Ammon's horn (tissue), 1 donor: ENCODE data around the gene TRIM14.
"Not testable (repeated sequence)": the region's sequence is repeated elsewhere in the genome, so short reads cannot be mapped to it uniquely, and the experiment has no call there.

ENCODE experiments used
- DNase-seq: peaks from one replicate; pipeline ENCODE4 v3.0.0-alpha.2; 2016; ENCODE audit warnings: low spot score

TRIM14 gene

DNA sequence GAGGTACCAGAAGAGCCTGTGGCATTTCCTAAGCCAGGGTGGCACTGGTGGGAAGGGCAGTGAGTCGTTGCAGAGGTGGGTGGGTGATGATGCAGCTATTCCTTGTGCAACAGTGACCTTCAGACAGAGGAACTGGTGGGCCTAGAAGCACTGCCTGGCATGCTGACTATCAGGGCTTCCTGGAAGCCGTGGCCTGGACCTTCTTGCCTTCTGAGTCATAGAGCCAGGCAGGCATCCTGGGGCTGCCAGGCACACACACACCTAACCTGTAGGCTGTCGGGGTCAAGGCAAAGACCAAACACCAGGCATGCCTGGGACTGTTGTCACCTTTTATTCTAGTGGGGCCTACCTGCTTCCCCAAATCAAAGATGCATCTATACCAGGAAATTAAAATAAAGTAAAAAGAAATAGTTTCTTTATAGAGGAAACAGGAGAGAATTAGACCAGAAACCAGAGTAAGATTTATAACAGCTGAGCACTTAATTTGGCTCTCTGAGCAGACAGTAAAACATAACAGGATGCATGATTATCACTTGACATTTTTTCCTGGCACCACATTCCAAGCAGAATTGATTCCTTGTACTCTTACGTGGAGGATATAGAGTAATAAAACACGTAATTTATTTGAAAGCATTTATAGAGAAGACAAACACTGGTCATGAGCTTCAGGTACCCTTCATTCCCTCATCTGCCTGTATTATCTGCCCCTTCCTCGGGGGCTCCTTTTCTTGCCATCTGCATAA, 37.4 kb downstream of the TRIM14 start:
- DNase-seq: no peak

DNA sequence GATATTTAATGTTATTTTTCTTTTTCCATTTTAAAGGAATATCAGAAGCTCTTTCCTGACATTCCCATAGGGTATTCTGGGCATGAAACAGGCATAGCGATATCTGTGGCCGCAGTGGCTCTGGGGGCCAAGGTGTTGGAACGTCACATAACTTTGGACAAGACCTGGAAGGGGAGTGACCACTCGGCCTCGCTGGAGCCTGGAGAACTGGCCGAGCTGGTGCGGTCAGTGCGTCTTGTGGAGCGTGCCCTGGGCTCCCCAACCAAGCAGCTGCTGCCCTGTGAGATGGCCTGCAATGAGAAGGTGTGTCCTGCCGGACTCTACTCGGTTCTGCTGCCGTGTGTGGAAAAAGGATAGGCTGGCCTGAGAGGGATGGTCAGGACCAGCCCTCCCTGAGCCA, 38.2 kb downstream of the TRIM14 start:
- DNase-seq: no peak

DNA sequence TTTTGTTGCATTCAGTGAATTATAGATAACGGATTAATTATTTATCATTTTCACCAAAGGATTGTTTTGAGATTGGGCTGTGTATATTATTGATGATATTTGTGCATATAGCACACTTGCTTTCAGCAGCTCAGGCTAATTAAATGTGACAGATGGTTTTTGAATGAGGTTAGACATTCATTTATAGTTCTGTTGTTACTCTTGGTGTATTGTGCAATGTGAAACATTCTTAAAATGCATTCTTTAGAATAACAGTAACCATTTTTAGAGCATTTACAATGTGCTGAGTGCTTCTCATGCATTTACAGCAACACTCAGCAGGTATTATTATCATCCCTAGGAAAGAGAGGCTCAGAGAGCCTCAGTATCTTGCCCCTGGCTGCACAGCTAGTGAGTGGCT, 38.7 kb downstream of the TRIM14 start:
- no peak for DNase-seq

DNA sequence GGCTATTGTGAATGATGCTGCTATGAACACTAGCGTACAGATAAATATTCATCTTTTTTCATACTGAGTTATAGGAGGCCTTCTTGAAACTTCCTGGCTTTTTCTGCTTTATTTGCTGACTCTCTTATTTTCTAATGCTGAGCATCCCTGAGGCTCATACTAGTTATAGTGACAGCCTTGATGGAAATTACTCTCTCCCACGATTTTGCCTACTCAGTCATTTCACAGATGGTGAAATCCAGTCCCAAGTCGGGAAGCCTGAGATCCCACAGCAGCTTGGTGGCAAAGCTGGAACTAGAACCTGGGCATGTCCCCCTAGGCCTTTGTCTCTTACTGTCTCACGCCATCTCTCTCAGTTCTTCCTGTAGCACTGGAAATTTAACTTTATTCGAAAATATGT, 40.1 kb downstream of the TRIM14 start:
- DNase-seq: peak; percentile 45

DNA sequence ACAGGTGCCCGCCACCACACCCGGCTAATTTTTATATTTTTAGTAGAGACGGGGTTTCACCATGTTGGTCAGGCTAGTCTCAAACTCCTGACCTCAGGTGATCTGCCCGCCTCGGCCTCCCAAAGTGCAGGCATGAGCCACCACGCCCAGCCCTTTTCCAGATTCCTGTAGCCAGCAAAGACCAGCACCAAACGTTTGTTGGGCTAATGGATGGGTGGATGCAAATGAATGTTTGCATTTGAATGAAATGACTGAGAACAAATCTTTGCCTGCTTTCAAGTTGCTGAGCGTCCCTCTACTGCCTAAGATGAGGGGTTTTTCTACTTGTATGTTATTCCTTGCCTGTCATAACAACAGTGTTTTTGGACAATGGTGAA, 42.5 kb downstream of the TRIM14 start:
- not testable (repeated sequence) for DNase-seq

DNA sequence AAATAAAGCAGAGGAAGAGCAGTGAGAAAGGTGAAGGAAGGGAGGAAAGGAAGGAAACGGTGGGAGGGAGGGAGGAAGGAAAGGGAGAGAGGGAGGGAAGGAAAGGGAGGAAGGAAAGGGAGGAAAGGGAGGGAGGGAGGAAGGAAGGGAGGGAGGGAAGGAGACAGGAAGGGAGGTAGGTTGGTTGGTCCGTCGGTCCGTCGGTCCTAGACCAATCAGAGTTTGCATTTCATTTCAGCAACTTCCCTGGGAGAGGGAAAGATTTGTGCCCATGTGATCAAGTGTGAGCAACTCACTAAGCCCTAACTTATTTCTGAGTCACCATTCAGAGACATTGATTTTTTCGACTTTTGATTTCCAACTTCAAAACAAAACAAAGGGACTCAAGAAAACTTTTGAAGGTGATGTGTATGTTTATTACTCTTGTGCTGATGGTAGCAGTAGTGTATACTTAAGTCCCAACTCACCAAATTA, 43.7 kb downstream of the TRIM14 start:
- no peak for DNase-seq

DNA sequence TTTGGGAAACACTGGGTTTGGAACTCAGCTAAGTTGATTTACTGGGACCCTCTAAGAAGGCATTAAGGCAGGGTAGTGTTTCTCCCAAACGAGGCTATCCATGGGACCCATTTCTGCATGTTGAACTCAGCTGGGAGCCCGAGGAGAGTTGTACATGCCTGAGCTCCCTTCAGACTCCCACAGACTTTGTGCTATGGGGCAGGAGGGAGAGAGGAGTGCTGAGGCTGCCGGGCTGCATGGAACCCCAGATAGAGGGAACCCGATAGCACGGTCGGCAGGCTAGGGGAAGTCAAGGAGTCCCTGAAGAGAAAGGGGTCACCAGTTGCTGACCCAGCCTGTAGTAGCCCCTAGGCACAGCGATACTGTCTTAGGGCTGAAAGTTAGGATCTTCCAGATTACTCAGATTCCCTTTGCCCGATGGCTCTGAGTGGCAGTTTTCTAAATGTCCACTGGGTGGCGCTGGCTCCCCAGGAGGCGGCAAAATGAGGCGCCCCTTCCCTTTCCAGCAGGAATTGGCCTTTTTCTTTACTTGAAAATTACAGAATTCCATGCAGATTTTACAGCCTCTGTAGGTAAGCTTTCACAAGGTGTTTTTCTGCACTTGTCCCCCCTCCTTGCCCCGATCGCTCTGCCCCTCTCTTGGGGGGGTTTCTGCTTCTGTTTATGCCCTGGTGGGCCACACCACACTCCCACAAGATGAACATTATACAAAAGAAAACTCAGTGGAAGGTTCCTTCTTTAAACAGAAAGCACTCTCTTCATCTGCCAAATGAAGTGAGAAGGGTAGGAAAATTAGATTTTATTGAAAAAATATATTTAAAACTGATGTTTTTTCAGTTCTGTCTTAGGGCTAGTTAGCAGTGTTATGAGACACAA, 44.7 kb downstream of the TRIM14 start:
- DNase-seq: peak; percentile 63

DNA sequence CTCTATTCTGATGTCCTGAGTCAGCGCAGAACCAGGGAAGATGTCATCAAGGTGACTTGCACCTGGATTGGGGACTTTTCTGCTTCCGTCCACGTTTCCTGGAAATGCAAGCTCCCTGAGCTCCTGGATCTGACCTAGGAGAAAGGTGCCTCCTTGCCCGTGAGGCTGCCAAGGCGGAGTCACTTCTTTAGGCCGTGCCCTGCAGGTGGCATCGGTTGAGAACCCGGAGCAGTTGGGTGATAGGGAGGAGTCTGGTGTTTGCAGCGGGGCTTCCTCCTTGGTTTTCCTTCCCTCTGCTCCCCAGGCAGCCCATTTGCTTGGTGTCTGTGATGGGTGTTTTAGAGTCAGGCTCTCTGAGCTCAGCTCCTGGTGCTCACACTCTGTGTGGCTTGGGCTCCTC, 47.3 kb downstream of the TRIM14 start:
- DNase-seq: no peak

DNA sequence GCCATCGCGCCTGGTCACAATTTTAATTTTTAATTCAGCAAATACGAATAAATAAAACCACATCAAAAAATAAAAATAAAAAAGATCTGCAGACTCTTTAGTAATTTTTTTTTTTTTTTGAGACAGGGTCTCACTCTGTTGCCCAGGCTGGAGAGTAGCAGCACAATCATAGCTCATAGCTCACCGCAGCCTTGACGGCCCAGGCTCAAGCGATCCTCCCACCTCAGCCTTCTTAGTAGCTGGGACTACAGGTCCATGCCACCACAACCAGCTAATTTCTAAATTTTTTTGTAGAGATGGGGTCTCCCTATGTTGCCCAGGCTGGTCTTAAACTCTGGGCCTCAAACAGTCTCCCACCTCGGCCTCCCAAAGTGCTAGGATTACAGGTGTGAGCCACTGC, 48.3 kb downstream of the TRIM14 start:
- no peak for DNase-seq

DNA sequence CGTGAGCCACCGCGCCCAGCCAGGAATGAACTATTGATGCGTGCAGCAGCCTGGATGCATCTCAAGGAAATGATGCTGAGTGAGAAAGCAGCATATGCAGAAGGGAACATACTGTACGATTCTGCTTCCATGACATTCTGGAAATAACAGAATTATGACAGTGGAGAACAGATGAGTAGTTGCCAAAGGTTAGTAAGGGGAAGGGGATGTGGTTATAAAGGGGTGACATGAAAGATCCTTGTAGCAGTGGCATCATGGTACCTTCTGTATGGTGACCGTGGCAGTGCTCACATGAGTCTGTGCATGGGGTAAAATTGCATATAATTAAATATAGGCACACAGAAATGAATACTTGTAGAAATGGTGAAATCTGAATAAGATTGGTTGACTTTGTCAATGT, 49.5 kb downstream of the TRIM14 start:
- DNase-seq: no peak

DNA sequence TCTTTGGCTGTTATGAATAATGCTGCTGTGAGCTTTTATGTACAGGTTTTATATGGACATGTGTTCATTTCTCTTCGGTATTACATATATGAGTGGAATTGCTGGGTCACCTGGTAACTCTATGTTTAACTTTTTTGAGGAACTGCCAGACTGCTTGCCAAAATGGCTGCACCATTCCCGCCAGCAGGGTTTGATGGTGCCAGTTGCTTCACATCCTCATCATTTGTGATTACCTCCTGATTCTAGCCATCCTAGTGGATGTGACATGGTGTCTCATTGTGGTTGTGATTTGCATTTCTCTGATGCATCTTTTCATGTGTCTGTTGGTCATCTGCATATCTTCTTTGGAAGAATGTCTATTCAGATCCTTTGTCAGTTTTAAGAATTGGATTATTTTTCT, 51.8 kb downstream of the TRIM14 start:
- no peak for DNase-seq

DNA sequence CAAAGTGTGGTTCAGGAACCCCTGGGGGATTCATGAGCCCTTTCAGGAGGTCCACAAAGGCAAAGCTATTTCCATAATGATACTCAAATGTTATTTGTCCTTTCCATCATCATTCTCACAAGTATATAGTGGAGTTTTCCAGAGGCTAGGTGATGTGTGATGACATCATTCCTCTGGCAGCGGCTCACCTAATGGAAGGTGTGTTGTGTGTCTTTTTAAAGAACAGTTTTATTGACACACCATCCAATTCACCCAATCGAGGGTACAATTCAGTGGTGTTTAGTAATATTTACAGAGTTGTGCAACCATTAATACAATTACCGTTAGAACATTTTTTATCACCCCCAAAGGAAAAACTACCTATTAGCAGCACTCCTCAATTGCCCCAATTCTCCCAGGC, 52.8 kb downstream of the TRIM14 start:
- no peak for DNase-seq

DNA sequence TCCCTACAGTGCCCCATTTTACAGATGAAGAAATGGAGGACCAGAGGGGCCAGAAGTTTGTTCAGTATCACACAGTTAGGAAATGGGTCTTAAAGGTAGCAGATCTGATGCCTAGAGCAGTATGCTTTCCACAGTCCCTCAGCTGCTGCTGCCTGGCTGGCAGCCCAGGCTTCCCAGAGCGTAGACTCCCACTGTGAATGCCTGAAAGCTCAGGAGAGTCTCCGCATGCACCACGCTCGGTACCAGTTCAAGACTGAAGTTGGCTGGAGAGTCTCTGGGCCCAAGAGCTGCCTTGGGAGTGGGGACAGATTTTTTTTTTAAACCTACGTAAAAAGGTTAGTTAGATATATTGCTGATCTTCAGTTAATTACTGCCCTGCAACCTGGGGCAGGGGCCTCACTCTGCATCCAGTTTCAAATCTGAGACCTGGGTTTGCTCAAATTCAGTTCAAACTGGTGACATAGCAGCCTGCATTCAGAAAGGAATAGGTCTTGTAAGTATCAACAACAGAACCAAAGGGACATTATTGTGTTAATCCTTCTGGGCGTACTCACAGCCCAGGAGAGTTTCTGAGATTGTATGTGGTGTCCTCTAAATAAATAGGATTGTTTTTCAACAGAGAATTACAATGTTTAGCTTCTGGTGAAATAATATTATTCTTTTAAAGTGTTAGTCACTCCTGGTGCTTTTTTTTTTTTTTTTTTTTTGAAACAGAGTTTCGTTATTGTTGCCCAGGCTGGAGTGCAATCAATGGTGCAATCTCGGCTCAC, 54.2 kb downstream of the TRIM14 start:
- DNase-seq: peak; percentile 47

DNA sequence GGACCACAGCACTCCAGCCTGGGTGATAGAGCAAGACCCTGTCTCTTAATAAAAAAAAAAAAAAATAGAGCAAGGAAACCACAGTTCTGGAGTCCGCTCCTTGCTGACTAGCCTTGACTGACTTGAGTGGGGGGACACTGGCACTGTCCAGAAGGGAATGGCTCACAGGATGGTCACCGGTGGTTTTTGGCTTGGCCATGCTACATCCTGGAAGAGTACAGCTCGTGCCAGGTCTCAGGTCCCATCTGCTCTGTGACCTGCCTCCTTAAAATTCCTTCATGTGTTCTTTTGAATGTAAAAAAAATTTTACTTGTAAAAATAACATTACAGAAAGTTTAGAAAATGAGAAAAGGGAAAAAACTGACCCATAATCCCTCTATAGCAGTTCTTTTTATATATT, 56.9 kb downstream of the TRIM14 start:
- no peak for DNase-seq

DNA sequence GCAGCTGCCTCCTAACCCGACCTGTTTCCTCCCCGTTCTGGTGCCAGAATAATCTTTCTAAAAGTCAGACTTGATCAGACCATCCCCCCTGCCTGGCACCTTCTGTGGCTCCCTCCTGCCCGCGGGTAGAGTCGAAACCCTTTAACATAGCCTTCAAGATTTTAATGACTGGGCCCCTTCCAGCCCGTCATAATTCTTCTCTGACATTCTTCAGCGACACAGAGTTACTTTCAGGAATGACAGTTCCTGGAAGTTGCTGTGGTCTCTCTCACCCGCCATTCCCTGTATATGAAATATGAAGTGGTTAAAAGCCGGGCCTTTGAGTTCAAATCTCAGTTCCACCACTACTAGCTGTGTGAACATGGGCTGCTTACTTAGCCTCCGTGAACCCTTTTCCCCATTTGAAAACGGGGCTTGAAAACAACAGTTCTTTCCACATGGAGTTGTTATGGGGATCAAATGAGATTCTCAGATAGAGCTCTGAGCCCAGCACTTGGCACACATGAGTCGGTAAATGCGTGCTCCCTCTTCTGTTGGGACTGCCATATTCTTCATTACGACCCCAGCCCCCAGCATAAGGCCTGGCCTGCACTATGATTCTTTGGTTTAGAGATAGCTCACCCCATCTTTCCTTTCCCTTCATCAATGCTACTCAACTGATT, 61.8 kb downstream of the TRIM14 start:
- no peak for DNase-seq

DNA sequence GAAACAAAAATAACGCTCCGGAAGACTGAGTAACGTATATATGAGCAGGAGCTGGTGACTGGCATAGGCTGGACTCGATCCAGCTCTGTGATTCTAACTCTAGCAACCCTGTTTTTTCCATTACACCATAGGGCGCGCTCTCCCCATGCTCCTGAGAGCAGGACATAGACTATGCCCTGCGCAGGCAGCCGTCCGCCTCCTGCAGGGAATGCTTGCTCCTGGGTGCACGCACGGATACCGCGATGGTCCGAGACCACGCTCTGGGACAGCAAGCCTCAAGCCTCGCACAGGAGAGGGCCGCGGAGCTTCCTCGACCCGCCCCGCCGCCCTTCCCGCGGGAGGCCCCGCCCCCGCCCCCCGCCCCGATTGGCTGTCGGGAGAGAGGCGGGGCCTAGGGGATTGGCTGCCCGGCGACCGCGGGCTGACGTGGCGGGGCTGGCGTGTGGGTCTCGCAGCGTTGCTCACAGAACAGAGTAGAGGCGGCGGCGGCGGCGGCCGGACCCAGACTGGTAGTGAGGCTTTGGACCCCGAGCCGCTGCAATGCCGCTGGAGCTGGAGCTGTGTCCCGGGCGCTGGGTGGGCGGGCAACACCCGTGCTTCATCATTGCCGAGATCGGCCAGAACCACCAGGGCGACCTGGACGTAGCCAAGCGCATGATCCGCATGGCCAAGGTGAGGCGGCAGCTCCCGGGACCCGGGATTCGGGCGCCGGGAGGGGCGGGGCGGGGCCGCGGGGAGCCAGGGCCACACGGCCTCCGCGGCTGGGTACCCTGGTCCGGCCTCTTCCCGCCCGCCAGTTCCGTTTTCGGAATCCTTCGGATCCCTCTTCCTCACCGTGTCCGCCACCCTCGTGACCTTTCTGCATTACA, 62.5 kb downstream of the TRIM14 start, which contains the start of gene NANS:
Gene NANS, plus strand, starts transcription at position 464 of the 869 bp plus-strand sequence. Its CDS starts 77 bp downstream, at position 541.
- peak; percentile 96 for DNase-seq

DNA sequence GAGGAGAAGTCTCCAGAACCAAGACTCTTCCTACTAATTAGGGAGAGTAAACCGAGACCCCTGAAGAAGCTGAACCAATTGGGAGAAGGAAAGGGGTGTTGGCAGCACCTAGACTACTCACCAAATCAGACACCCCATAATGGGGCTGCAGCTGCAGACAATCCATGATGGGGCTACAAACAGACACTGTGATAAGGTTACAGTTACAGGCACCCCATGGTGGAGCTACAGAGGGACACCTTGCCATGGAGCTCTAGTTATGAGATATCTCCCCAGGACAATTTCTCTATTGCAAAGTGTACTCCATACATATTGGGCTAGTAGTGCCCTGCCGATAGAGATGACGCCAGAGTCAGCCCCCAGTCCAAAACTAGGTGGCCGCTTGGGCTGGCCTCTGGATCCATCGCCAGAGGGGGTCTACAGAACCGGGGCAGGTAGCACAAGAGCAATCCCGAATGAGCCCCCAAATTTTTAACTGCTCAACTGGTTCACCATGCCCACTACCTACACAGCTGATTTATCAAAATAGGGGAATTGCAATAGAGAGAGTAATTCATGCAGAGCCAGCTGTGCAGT, 64.6 kb downstream of the TRIM14 start:
- no peak for DNase-seq

DNA sequence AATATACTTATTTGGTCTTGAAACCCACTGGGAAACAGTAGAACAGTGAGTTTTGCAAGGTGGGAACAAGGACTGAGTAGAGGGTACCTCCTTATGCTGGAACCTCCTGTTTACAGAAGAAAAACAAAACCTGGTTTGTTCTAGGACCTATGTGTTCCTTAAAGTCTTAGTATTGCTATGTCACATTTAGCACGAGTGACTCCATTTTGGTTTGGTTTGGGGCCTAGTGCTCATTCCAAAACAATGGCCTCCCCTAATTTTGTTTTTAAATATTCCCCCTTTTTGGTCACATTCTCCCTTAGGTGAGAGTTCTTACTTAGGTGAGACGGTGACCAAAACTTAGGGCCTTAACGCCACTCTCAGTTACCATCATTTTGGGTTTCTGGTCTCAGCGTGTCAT, 68.7 kb downstream of the TRIM14 start:
- no peak for DNase-seq

DNA sequence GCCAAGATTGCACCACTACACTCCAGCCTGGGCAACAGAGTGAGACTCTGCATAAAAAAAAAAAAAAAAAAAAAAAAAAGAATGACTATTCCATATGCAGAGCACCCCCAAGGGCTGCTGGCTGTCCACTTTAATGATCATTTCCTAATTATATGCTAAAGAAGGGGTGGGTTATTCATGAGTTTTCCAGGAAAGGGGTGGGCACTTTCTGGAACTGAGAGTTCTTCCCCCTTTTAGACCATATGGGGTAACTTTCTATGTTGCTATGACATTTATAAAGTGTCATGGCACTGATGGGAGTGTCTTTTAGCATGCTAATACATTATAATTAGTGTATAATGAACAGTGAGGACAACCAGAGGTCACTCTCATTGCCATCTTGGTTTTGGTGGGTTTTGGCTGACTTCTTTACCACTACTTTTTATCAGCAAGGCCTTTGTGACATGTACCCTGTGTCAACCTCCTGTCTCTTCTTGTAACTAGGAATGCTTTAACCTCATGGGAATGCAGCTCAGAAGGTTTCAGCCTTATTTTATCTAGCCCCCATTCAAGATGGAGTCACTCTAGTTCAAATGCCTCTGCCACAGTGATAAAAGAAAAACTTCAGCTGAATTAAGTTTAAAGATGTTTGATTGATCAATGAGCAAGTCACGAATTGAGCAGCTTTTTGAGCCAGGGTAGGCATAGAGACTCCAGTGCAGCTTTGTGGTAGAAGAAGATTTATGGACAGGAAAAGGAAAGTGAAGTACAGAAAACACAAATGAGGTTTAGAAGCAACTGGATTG, 69.5 kb downstream of the TRIM14 start:
- DNase-seq: no peak

DNA sequence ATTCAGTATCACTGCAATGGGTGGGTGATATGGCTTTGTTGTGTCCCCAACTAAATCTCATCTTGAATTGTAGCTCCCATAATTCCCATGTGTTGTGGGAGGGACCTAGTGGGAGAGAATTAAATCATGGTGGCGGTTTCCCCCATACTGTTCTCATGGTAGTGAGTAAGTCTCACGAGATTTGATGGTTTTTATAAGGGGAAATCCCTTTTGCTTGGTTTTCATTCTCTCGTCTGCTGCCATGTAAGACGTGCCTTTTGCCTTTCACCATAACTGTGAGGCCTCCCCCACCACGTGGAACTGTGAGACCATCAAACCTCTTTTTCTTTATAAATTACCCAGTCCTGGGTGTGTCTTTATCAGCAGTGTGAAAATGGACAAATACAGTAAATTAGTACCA, 72.0 kb downstream of the TRIM14 start:
- DNase-seq: no peak
